GM18951 (cell line): Measurements from ENCODE around the gene HAUS7.

Experiments used
- POLR2A ChIP-seq: IDR thresholded peaks from 4 replicates; pipeline ENCODE4 v1.6.1; 2011; ENCODE audit warnings: mild to moderate bottlenecking; ENCODE audit not compliant: insufficient read length, insufficient read depth; ENCODE audit errors: extremely low read depth
- in situ Hi-C: fragments of 300-500 bp; cut with MboI; formaldehyde crosslinking; loops from one replicate; pipeline ENCODE4 v1.12.0; 2022; ENCODE audit warnings: low sequenced_read_pairs, mixed read lengths, inconsistent platforms; ENCODE audit not compliant: unreplicated experiment

Gene HAUS7

GRCh38 chrX:153455571-153455970 is 14.8 kb downstream of the HAUS7 start:
- in situ Hi-C loops: no loop called here
- no peak for TF ChIP-seq POLR2A

- in situ Hi-C loops: no loop called here
- TF ChIP-seq POLR2A: no peak
Observed at GRCh38 chrX:153454901-153455550, 15.3 kb downstream of the HAUS7 start.

- in situ Hi-C loops: no loop called here
- no peak for TF ChIP-seq POLR2A
Observed at GRCh38 chrX:153450949-153451277, 19.5 kb downstream of the HAUS7 start.

- in situ Hi-C loops: no loop called here
Observed at GRCh38 chrX:153450114-153450948, 20.0 kb downstream of the HAUS7 start.

GRCh38 chrX:153449368-153450113 is 20.8 kb downstream of the HAUS7 start:
- in situ Hi-C loops: no loop called here
- TF ChIP-seq POLR2A: no peak

More at GRCh38 chrX:153450114-153450948, 20.0 kb downstream of the HAUS7 start:
- no peak for TF ChIP-seq POLR2A

- in situ Hi-C loops: no loop called here
- TF ChIP-seq POLR2A: no peak
Observed at GRCh38 chrX:153448556-153449367, 21.6 kb downstream of the HAUS7 start.

GRCh38 chrX:153447581-153447960 is 22.8 kb downstream of the HAUS7 start:
- in situ Hi-C loops: no loop called here

GRCh38 chrX:153446950-153447580 is 23.3 kb downstream of the HAUS7 start:
- in situ Hi-C loops: no loop called here

More at GRCh38 chrX:153447581-153447960, 22.8 kb downstream of the HAUS7 start:
- TF ChIP-seq POLR2A: no peak

GRCh38 chrX:153446636-153446936 is 23.8 kb downstream of the HAUS7 start:
- in situ Hi-C loops: no loop called here
- TF ChIP-seq POLR2A: no peak

More at GRCh38 chrX:153446950-153447580, 23.3 kb downstream of the HAUS7 start:
- no peak for TF ChIP-seq POLR2A

GRCh38 chrX:153445856-153446635 is 24.3 kb downstream of the HAUS7 start, which contains the start of gene TREX2:
TSS of gene TREX2 (minus strand) at chrX:153446056. CDS start at chrX:153445430, 626 bp downstream.
- TF ChIP-seq POLR2A: no peak
- in situ Hi-C loops: no loop called here

GRCh38 chrX:153445106-153445855 is 25.1 kb downstream of the HAUS7 start:
- in situ Hi-C loops: no loop called here
- TF ChIP-seq POLR2A: no peak
